SU-DHL-6 (cell line): ENCODE measurements around the gene PAQR3.

ENCODE experiments used
- CTCF ChIP-seq: fragments of 200-600 bp; sonication (generic); IDR thresholded peaks from one replicate; pipeline ENCODE4 v1.5.1; 2017; ENCODE audit warnings: antibody characterized with exemption, mild to moderate bottlenecking, low read length, moderate library complexity; ENCODE audit not compliant: insufficient read depth, poor library complexity, severe bottlenecking
- EZH2phosphoT487 ChIP-seq: fragments of 200-600 bp; sonication (generic), shearing (Covaris generic); conservative IDR thresholded peaks from 2 replicates; pipeline ENCODE4 v1.6.1; 2018; ENCODE audit warnings: mild to moderate bottlenecking, antibody characterized with exemption, low read length, moderate library complexity, mixed read lengths

- no peak for TF ChIP-seq CTCF
- TF ChIP-seq EZH2phosphoT487 = no peak
Measured at GRCh38 chr4:78878031-78878430, 61.2 kb downstream of the PAQR3 start.
